Osteoblast (primary cell): ENCODE measurements around the gene CLOCK. TPM values are rescaled to one million over a fixed set of nuclear protein-coding genes. Genes with fewer than 3 reads are reported as not detected.
"Not testable (repeated sequence)": the region's sequence is repeated elsewhere in the genome, so short reads cannot be mapped to it uniquely, and the experiment has no call there.

Experiments
- DNase-seq: peaks from one replicate; pipeline ENCODE4 v3.0.0; 2011; ENCODE audit warnings: low spot score, mixed read lengths; ENCODE audit not compliant: insufficient read length; ENCODE audit errors: missing footprints
- H2AFZ ChIP-seq: 2 replicates; pipeline ENCODE4 v1.6.0; 2011; ENCODE audit warnings: mild to moderate bottlenecking, low read length
- H3K27ac ChIP-seq: 2 replicates; pipeline ENCODE4 v1.5.1; 2011; ENCODE audit warnings: mild to moderate bottlenecking, low read depth, low read length, moderate library complexity
- H3K27me3 ChIP-seq: 2 replicates; pipeline ENCODE4 v1.6.0; 2012; ENCODE audit warnings: mild to moderate bottlenecking, control low read depth, inconsistent platforms, low read length, moderate library complexity; ENCODE audit not compliant: insufficient read depth
- H3K36me3 ChIP-seq: 2 replicates; pipeline ENCODE4 v1.5.1; 2011; ENCODE audit warnings: mild to moderate bottlenecking, low read length, control low read depth, moderate library complexity; ENCODE audit not compliant: insufficient read depth
- H3K4me1 ChIP-seq: 2 replicates; pipeline ENCODE4 v1.5.1; 2011; ENCODE audit warnings: mild to moderate bottlenecking, low read length, control low read depth, moderate library complexity; ENCODE audit not compliant: insufficient read depth
- H3K4me2 ChIP-seq: 2 replicates; pipeline ENCODE4 v1.6.0; 2011; ENCODE audit warnings: mild to moderate bottlenecking, low read length; ENCODE audit not compliant: insufficient read depth
- H3K4me3 ChIP-seq: fragments of 200-600 bp; sonication (generic); 3 replicates; pipeline ENCODE4 v1.5.1; 2012; ENCODE audit warnings: mild to moderate bottlenecking, low read length, inconsistent platforms; ENCODE audit not compliant: insufficient read depth
- H3K79me2 ChIP-seq: 2 replicates; pipeline ENCODE4 v1.6.0; 2012; ENCODE audit warnings: mild to moderate bottlenecking, low read length, control low read depth, inconsistent platforms; ENCODE audit not compliant: insufficient read depth
- H3K9me3 ChIP-seq: 2 replicates; pipeline ENCODE4 v1.5.1; 2011; ENCODE audit warnings: low read depth, low read length, control low read depth
- H4K20me1 ChIP-seq: 2 replicates; pipeline ENCODE4 v1.6.0; 2012; ENCODE audit warnings: mild to moderate bottlenecking, low read length, control low read depth; ENCODE audit not compliant: insufficient read depth
- total RNA-seq: library from RNA; depleted of rRNA; stranded (reverse); fragments of >200 nt; gene quantifications from 2 replicates; pipeline ENCODE4 v1.2.3, GENCODE V29; 2012
- TF ChIP-seq, protein P1 (sequence below): IDR thresholded peaks from 2 replicates; pipeline ENCODE4 v1.5.1; 2011; ENCODE audit warnings: mild to moderate bottlenecking, low read depth, low read length, moderate library complexity; ENCODE audit errors: extremely low read depth

The CLOCK gene
- total RNA-seq, result 34.4 and 44.8 TPM in 2 replicates

DNA sequence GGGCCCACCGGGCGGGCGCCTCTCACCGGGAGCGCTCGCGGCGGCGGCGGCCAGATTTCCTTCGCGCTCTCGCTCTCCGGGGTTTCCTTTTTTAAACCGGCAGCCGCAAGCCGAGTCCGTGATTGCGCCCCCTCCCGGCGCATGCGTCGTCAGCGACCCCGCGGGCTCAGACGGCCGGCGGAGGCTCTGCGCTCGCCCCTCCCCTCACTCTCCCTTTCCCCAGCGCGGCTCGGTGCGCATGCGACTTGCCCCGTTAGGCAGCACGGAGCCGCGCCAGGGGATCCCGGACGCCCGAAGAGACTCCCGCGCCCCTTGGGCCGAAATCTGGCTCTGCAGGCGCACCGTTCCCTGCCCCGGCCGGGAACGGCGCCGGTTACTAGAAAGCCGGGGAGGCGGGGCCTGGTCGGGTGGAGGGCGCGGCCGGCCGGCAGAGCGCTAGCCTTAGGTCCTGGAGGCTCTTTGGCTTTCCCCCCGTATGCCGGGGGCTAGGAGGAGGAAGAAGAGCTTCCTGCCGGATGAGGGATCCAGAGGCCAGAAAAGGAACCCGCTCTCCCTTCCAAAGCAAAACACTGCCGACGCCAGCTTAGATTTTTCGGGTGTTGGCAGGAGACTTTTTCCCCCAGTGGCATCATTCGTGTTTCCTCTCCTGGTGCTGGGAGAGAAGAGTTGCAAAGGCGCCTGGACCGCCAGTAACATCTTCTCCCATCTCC, at the start of gene CLOCK:
TSS of gene CLOCK (minus strand) at position 154 of the 710 bp plus-strand sequence. CDS start 64,124 bp downstream, outside the sequence.
- Histone ChIP-seq H2AFZ (peak within 1 kb of the TSS; percentile 90), H3K27me3 (no peaks in the 10 kb centered on the region), H3K27ac (peak within 1 kb of the TSS; percentile 80), H4K20me1 (peaks cover 9% of the 10 kb centered on the region), H3K36me3 (no peaks in the 10 kb centered on the region), H3K4me3 (peak within 1 kb of the TSS; percentile 87), H3K9me3 (no peaks in the 10 kb centered on the region), H3K4me1 (peaks cover 43% of the 10 kb centered on the region), H3K79me2 (peaks cover 32% of the 10 kb centered on the region), H3K4me2 (peak within 1 kb of the TSS; percentile 92)
- TF ChIP-seq, protein P1, sequence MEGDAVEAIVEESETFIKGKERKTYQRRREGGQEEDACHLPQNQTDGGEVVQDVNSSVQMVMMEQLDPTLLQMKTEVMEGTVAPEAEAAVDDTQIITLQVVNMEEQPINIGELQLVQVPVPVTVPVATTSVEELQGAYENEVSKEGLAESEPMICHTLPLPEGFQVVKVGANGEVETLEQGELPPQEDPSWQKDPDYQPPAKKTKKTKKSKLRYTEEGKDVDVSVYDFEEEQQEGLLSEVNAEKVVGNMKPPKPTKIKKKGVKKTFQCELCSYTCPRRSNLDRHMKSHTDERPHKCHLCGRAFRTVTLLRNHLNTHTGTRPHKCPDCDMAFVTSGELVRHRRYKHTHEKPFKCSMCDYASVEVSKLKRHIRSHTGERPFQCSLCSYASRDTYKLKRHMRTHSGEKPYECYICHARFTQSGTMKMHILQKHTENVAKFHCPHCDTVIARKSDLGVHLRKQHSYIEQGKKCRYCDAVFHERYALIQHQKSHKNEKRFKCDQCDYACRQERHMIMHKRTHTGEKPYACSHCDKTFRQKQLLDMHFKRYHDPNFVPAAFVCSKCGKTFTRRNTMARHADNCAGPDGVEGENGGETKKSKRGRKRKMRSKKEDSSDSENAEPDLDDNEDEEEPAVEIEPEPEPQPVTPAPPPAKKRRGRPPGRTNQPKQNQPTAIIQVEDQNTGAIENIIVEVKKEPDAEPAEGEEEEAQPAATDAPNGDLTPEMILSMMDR, result peak; percentile 7
- peak; percentile 93 for DNase-seq

- H3K27me3 ChIP-seq, result no peaks in the 10 kb centered on the region
- no peaks in the 10 kb centered on the region for H4K20me1 ChIP-seq
- no peaks in the 10 kb centered on the region for H3K4me1 ChIP-seq
- no peak within 1 kb of the TSS for H2AFZ ChIP-seq
- DNase-seq, result no peak
- no peak within 1 kb of the TSS for H3K4me3 ChIP-seq
- H3K27ac ChIP-seq, result no peak within 1 kb of the TSS
- H3K4me2 ChIP-seq, result no peak within 1 kb of the TSS
- H3K79me2 ChIP-seq, result no peaks in the 10 kb centered on the region
- H3K9me3 ChIP-seq, result no peaks in the 10 kb centered on the region
- TF ChIP-seq, protein P1, result no peak
- no peaks in the 10 kb centered on the region for H3K36me3 ChIP-seq
Measured at GRCh38 chr4:55592014-55592413, 45.3 kb upstream of the CLOCK start, which contains the start of gene PDCL2. TSS of gene PDCL2 (minus strand) at chr4:55592245. CDS start at chr4:55592109, 136 bp downstream.

DNA sequence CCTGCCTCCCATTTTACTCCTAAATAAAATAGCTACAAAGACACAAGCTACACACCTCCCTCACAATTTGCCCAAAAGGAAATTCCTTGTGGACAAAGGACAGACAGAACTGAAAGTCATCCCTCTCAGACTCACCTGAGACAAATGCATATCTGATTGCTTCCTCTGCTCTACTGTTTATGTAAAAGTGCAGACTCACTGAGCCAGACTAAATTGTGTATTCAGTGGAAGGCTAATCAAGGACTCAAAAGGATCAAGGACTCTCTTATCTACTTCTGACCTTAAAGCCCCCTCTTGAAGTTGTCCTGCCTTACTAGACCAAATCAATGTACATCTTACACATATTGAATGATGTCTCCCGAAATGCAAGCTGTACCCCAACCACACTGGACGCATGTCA, 41.5 kb upstream of the CLOCK start:
- Histone ChIP-seq H3K4me1 (no peaks in the 10 kb centered on the region), H3K4me2 (no peak overlapping the region), H3K79me2 (no peaks in the 10 kb centered on the region), H3K27me3 (no peaks in the 10 kb centered on the region), H4K20me1 (no peaks in the 10 kb centered on the region), H3K36me3 (no peaks in the 10 kb centered on the region), H3K27ac (no peak overlapping the region), H2AFZ (no peak overlapping the region), H3K4me3 (no peak overlapping the region), H3K9me3 (no peaks in the 10 kb centered on the region)
- TF ChIP-seq, protein P1, result no peak
- DNase-seq, result no peak

GRCh38 chr4:55582773-55583172, 36.1 kb upstream of the CLOCK start:
- H3K4me3 ChIP-seq, DNase-seq, H3K27ac ChIP-seq, H3K4me2 ChIP-seq, H3K27me3 ChIP-seq, H3K79me2 ChIP-seq, H3K4me1 ChIP-seq, H3K9me3 ChIP-seq, H3K36me3 ChIP-seq, H4K20me1 ChIP-seq, H2AFZ ChIP-seq: not testable (repeated sequence)
